HL-60 (cell line): Measurements from ENCODE around the gene SERPINB2.

Experiments used
- DNase-seq, 2 experiments: peaks; one replicate each; pipeline ENCODE4 v3.0.0-alpha.2; 2010 to 2020; ENCODE audit warnings: low read depth in 1 of 2, low spot score in 1 of 2
- H3K27ac ChIP-seq: fragments of 250-450 bp; sonication (Bioruptor Pico); replicated peaks from 2 replicates; pipeline ENCODE4 v1.5.1; 2020; ENCODE audit warnings: mild to moderate bottlenecking, moderate library complexity
- H3K27me3 ChIP-seq: fragments of 250-450 bp; sonication (Bioruptor Pico); 2 replicates; pipeline ENCODE4 v1.5.1; 2021; ENCODE audit warnings: mild to moderate bottlenecking, moderate library complexity; ENCODE audit not compliant: insufficient read depth, poor library complexity, severe bottlenecking
- H3K4me3 ChIP-seq: replicated peaks from 2 replicates; pipeline ENCODE4 v1.5.1; 2011; ENCODE audit warnings: mild to moderate bottlenecking, control low read depth, low read length; ENCODE audit not compliant: insufficient read depth
- GABPA ChIP-seq: IDR thresholded peaks from 2 replicates; pipeline ENCODE4 v1.6.1; 2012; ENCODE audit warnings: low read depth
- POLR2AphosphoS5 ChIP-seq: IDR thresholded peaks from 2 replicates; pipeline ENCODE4 v1.6.1; 2012; ENCODE audit warnings: low read depth
- SPI1 ChIP-seq: IDR thresholded peaks from 2 replicates; pipeline ENCODE4 v1.6.1; 2012; ENCODE audit warnings: low read depth, mild to moderate bottlenecking, borderline replicate concordance
- TF ChIP-seq, protein P1 (sequence below): IDR thresholded peaks from one replicate; pipeline ENCODE4 v1.5.1; 2011; ENCODE audit warnings: low read length, control low read depth, inconsistent platforms; ENCODE audit not compliant: insufficient read depth
- TF ChIP-seq, protein P2 (sequence below): IDR thresholded peaks from 2 replicates; pipeline ENCODE4 v1.6.1; 2012; ENCODE audit warnings: low read depth; ENCODE audit not compliant: insufficient replicate concordance

Gene SERPINB2

DNA sequence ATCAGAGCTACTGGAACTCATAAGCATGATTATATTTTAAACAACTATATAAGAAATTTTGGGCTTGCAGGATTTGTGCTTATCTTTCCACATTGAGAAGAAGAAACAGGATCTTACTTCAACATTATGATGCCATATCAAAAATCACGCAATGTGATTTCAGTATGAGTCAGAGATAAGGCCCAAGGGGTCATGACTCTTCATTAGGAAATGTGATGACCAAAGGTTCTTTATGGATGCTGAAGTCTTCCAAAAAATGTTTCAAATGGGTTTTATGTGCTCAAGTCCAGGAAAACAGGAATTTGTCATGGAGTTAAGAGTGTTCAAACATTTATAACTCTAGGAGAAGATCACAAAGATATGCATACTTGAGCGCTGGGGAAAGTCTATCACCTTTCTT lies 7.8 kb upstream of the SERPINB2 start:
- peak overlapping the region; percentile 81 for H3K27ac ChIP-seq
- peak in 1 of 2 experiments; percentile 58 for DNase-seq
- TF ChIP-seq GABPA (no peak), POLR2AphosphoS5 (no peak), SPI1 (no peak)
- TF ChIP-seq, protein P1, sequence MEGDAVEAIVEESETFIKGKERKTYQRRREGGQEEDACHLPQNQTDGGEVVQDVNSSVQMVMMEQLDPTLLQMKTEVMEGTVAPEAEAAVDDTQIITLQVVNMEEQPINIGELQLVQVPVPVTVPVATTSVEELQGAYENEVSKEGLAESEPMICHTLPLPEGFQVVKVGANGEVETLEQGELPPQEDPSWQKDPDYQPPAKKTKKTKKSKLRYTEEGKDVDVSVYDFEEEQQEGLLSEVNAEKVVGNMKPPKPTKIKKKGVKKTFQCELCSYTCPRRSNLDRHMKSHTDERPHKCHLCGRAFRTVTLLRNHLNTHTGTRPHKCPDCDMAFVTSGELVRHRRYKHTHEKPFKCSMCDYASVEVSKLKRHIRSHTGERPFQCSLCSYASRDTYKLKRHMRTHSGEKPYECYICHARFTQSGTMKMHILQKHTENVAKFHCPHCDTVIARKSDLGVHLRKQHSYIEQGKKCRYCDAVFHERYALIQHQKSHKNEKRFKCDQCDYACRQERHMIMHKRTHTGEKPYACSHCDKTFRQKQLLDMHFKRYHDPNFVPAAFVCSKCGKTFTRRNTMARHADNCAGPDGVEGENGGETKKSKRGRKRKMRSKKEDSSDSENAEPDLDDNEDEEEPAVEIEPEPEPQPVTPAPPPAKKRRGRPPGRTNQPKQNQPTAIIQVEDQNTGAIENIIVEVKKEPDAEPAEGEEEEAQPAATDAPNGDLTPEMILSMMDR, result no peak
- TF ChIP-seq, protein P2, sequence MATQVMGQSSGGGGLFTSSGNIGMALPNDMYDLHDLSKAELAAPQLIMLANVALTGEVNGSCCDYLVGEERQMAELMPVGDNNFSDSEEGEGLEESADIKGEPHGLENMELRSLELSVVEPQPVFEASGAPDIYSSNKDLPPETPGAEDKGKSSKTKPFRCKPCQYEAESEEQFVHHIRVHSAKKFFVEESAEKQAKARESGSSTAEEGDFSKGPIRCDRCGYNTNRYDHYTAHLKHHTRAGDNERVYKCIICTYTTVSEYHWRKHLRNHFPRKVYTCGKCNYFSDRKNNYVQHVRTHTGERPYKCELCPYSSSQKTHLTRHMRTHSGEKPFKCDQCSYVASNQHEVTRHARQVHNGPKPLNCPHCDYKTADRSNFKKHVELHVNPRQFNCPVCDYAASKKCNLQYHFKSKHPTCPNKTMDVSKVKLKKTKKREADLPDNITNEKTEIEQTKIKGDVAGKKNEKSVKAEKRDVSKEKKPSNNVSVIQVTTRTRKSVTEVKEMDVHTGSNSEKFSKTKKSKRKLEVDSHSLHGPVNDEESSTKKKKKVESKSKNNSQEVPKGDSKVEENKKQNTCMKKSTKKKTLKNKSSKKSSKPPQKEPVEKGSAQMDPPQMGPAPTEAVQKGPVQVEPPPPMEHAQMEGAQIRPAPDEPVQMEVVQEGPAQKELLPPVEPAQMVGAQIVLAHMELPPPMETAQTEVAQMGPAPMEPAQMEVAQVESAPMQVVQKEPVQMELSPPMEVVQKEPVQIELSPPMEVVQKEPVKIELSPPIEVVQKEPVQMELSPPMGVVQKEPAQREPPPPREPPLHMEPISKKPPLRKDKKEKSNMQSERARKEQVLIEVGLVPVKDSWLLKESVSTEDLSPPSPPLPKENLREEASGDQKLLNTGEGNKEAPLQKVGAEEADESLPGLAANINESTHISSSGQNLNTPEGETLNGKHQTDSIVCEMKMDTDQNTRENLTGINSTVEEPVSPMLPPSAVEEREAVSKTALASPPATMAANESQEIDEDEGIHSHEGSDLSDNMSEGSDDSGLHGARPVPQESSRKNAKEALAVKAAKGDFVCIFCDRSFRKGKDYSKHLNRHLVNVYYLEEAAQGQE, result no peak
- no peaks in the 10 kb centered on the region for H3K27me3 ChIP-seq
- no peak overlapping the region for H3K4me3 ChIP-seq

DNA sequence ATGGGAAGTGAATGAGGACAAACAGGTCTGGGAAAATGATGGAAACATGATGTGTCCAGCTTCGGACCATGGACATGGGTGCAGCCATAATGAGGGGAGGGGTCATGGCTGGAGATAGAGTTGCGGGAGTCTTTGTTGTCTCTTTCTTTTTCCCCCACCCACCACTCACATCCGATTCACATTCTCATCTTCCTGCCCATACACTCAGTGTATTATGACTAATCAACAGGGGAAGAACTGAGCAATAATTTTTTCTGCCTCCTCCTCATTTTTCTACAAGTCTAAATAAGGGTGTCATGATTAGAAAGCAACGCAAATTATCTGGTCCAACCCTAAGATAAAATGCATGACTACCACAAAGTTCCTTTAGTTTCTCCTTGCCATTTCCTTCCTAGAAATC lies 5.7 kb upstream of the SERPINB2 start:
- H3K27me3 ChIP-seq, result no peaks in the 10 kb centered on the region
- TF ChIP-seq GABPA (no peak), SPI1 (no peak), POLR2AphosphoS5 (no peak)
- TF ChIP-seq, protein P2, result no peak
- TF ChIP-seq, protein P1, result no peak
- DNase-seq, result no peak
- H3K27ac ChIP-seq, result no peak overlapping the region
- no peak overlapping the region for H3K4me3 ChIP-seq

DNA sequence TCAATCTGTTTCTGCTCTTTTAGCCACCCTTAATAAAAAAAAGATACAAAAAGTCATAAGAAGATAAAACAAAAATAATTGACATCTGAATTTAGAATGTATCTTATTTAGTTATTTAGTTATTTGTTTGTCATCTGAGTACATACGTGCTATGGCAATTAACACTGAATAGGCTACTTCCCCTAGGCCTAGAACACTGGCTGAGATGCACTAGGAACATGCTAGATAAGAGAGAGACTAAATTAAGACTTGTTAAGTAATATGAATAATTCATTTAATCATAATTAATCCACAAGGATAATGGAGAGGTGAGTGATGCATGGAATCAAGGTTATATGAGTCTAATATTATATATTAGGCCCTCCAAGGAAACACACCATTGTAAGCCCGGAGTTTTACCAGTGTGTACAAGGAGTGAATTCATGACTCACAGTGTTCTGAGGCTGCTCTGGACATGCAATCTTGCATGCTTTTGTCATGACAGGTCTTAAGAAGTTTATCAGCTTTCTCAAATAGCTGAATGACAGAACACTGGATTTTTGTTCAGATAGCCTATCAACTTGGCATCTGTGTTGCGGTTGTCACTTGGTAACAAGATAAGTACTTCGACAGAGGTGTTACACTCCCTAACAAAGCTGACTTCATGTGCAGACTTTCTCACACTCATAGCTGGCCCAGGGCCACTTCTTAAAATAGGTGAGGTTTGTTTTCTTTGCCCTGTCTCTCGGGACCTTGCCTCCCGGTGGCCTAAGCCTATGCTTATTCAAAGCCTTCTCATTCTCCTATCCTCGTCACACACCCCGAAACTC lies 5.0 kb upstream of the SERPINB2 start:
- TF ChIP-seq POLR2AphosphoS5, result no peak
- no peak for TF ChIP-seq SPI1
- TF ChIP-seq, protein P2, result no peak
- no peak for TF ChIP-seq GABPA
- TF ChIP-seq, protein P1, result no peak
- no peak for DNase-seq
- Histone ChIP-seq H3K27ac (no peak overlapping the region), H3K27me3 (no peaks in the 10 kb centered on the region), H3K4me3 (no peak overlapping the region)
